ENCODE measurements around the gene FABP3. TPM values are rescaled to one million over a fixed set of nuclear protein-coding genes. Genes with fewer than 3 reads are reported as not detected.

The FABP3 gene
- total and polyA plus RNA-seq, 2 of the 4 experiments (the other 2 are of a cell fraction), result 4.8 to 8.6 TPM

- POLR2A ChIA-PET (ENCODE audit: unreplicated experiment), result no interaction called here
- no peak overlapping the region for H2BK15ac ChIP-seq (ENCODE audit: low read depth, low read length)
Measured at GRCh38 chr1:31372751-31373055, 173 bp downstream of the FABP3 start.

More at GRCh38 chr1:31372751-31373055, 173 bp downstream of the FABP3 start:
- no TSS peak for BruUV-seq (replicated peaks)
- Histone ChIP-seq H3K9me1 (ENCODE audit: insufficient read depth, low read length) (peaks cover 7% of the 10 kb centered on the region), H2BK120ac (ENCODE audit: low read depth, low read length) (peak overlapping the region; percentile 37; the same call in 1 of the 2 replicates), H3K27ac (ENCODE audit: insufficient read depth, low read length) (no peak overlapping the region), H3K4me2 (ENCODE audit: low read depth, low read length) (peak overlapping the region; percentile 73), H4K5ac (ENCODE audit: low read depth, low read length) (no peak overlapping the region), H2BK20ac (ENCODE audit: low read depth, low read length) (0 out of 2 replicates have a peak overlapping the region, but pooled peaks have one; percentile 33), H3K56ac (ENCODE audit: extremely low read depth, insufficient read depth, low read length) (no peak overlapping the region), H4K20me1 (ENCODE audit: insufficient read depth, low read length) (no peaks in the 10 kb centered on the region), H3K4me1 (ENCODE audit: control insufficient read depth, insufficient read depth, low read length) (peaks cover 7% of the 10 kb centered on the region), H3K9me3 (ENCODE audit: control insufficient read depth, insufficient read depth, low read length) (no peaks in the 10 kb centered on the region), H2BK5ac (ENCODE audit: low read depth, low read length, poor library complexity, severe bottlenecking) (no peak overlapping the region), H3K79me1 (ENCODE audit: low read depth in 1 of 2, low read length in 2 of 2) (no peaks in the 10 kb centered on the region), H3K18ac (ENCODE audit: low read depth, low read length) (no peak overlapping the region), H3K14ac (replicated peaks; ENCODE audit: low read depth, low read length) (peak overlapping the region; percentile 86; the same call in 1 of the 2 replicates), H3K23ac (ENCODE audit: low read depth, low read length) (no peak overlapping the region), H3K27me3 (ENCODE audit: control insufficient read depth, insufficient read depth, low read length) (no peaks in the 10 kb centered on the region), H2AK9ac (replicated peaks; ENCODE audit: low read depth, low read length, poor library complexity) (peak overlapping the region; percentile 89), H2AK5ac (ENCODE audit: low read depth, low read length) (peak overlapping the region; percentile 61; the same call in 1 of the 2 replicates), H3K4me3 (ENCODE audit: insufficient read depth, low read depth, low read length) (no peak overlapping the region), H3K9ac (ENCODE audit: low read depth, low read length) (no peak overlapping the region), H4K91ac (ENCODE audit: insufficient read depth, low read depth, low read length) (no peak overlapping the region), H3K36me3 (ENCODE audit: control insufficient read depth, insufficient read depth, low read length) (no peaks in the 10 kb centered on the region), H2AFZ (replicated peaks; ENCODE audit: low read length, poor library complexity) (peak overlapping the region; percentile 92), H3K4ac (ENCODE audit: low read depth, low read length) (peak overlapping the region; percentile 78), H4K8ac (ENCODE audit: low read depth in 2 of 2, low read length in 2 of 2) (peak overlapping the region; percentile 6 to 86; a peak in 2 of 4 replicates)
- TF ChIP-seq MAZ (IDR thresholded peaks at IDR 0.05; ENCODE audit: borderline replicate concordance, low read depth, low read length), result no peak
- dilution Hi-C loops (cut with HindIII; ENCODE audit: low sequenced_read_pairs, unreplicated experiment) (no loop called here), in situ Hi-C loops (cut with MboI; ENCODE audit: low sequenced_read_pairs) (no loop called here), intact Hi-C loops (cut with micrococcal nuclease) (no loop called here)
- WGBS, 2 experiments (ENCODE audit: extremely low coverage in 2 of 2, insufficient read length in 1 of 2), result 32% methylated on average over 8 of the region's 10 CpGs; no CpG with 5 or more reads in 1 of the 2 experiments
- CTCF ChIA-PET, result interaction anchor here (0.9 to 1.1 kb wide), 3 partner anchors 10 to 22 kb away, joined by 3 to 4 read pairs (median 4); no protein-coding TSS in a partner anchor
- ATAC-seq (ENCODE audit: low read depth) (no peak), DNase-seq (no peak)

Measured in IMR-90 (cell line).